ENCODE results near the gene OLIG1.

Gene OLIG1

DNA sequence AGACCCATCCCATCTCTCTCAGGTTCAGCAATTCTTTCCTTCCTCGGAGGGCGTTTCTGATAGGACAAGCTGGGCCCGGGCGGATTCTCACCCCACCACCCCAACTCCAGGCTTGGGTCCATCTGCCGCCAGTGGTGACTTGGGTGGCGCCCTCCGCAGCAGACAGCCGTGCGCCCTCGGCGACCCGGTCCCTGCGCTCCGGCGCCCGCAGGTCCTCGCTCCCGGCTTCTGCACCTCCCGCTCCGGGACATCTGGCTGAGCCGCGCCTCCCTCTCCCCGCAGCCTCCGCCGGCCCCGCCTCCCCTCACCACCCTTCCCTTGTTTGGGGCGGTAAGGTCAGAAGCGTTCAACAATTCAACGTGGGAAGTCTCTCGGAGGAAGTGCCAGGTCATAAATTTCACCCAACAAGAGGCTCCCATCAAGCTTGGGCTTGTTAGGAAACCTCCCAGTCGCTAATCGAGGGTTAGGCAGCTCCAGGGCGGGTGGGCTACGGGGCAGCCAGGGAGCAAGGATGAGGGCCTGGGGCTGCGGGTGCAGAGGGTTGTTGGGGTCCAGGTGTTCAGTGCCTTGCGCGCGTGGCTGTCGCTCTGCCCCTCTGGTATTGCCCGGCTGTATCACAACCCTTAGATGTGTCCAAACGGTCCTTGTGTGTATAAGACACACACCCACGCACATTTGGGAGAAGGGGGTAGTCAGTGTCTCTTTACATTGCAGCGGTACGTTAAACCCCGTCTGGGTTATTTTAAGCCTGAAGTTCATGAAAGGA is 39.8 kb downstream of the OLIG1 start:
- no peaks in the 10 kb centered on the region for H3K36me3 ChIP-seq (ENCODE audit: insufficient read depth, low read depth, low read length)
- H3K27ac ChIP-seq (ENCODE audit: low read length): no peak overlapping the region
- H3K4me1 ChIP-seq (ENCODE audit: insufficient read depth, low read length): peaks cover 34% of the 10 kb centered on the region; the same call in 1 of the 2 replicates
- H3K27me3 ChIP-seq (ENCODE audit: insufficient read depth, low read length): peaks cover 88% of the 10 kb centered on the region
- no peak overlapping the region for H3K9ac ChIP-seq (ENCODE audit: low read depth, low read length)
- H3K4me3 ChIP-seq (ENCODE audit: low read length): peak overlapping the region; percentile 53
- H3K9me3 ChIP-seq (ENCODE audit: insufficient read depth, low read depth, low read length): no peaks in the 10 kb centered on the region

DNA sequence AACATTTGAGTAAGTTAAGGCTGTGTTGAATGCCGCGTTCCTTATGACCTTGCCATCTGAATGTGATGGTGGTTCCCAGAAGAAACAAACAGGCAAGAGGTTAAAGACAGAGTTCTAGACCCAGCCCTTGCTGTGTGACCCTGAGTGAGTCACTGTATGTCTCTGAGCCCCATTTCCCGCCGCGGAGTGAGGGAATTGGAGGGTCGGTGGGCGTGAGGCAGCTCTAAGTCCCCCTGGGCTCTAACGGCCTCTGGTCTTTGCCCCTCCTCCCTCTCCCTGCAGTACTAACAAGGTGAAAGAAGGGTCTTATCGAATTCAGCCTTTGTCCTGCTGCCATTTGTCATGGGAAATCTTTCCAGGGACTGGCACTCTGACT is 40.4 kb downstream of the OLIG1 start:
- Histone ChIP-seq H3K9ac (ENCODE audit: low read depth, low read length) (no peak overlapping the region), H3K36me3 (ENCODE audit: insufficient read depth, low read depth, low read length) (no peaks in the 10 kb centered on the region), H3K4me1 (ENCODE audit: insufficient read depth, low read length) (peaks cover 32% of the 10 kb centered on the region; the same call in 1 of the 2 replicates), H3K27ac (ENCODE audit: low read length) (no peak overlapping the region), H3K27me3 (ENCODE audit: insufficient read depth, low read length) (peaks cover 88% of the 10 kb centered on the region), H3K4me3 (ENCODE audit: low read length) (no peak overlapping the region), H3K9me3 (ENCODE audit: insufficient read depth, low read depth, low read length) (no peaks in the 10 kb centered on the region)

DNA sequence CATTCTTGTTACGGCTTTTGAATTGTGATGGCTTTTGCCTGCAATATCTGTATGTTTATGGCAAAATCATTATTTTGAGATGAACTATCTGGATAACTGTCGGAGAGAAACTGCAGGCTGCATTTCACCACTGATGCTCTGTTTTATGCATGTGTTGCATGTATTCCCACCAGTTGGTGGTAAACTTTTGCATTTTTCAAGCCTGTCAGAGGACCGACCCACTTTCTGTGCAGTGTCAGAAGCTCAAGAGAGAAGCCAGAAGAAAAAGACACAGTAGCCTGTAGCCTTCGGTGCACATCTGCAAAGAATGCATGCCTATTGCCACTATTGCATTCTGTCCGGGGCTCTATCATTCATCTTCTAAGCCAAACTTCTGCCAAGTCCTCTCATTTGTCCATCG is 41.6 kb downstream of the OLIG1 start:
- Histone ChIP-seq H3K4me3 (ENCODE audit: low read length) (no peak overlapping the region), H3K9ac (ENCODE audit: low read depth, low read length) (no peak overlapping the region), H3K27me3 (ENCODE audit: insufficient read depth, low read length) (peaks cover 93% of the 10 kb centered on the region), H3K9me3 (ENCODE audit: insufficient read depth, low read depth, low read length) (no peaks in the 10 kb centered on the region), H3K27ac (ENCODE audit: low read length) (no peak overlapping the region), H3K4me1 (ENCODE audit: insufficient read depth, low read length) (peaks cover 22% of the 10 kb centered on the region; the same call in 1 of the 2 replicates), H3K36me3 (ENCODE audit: insufficient read depth, low read depth, low read length) (no peaks in the 10 kb centered on the region)

DNA sequence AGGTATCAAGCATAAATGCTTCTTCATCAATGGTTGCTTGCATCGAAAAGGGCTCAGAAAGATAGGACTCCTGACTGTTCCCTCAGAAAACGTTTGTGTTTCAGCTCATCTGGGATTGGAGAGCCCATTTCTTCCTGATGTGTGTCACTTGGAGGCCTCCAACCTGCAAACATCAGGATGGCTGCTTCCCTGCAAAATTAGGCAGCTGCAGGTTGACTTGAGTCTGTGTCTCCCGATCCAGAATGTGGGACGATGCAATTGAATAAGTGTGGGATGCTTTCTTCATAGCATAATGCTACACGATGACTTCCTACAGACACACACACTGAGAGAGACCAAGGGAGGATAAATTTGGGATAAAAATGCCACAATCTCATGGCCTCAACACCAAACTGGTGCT is 42.2 kb downstream of the OLIG1 start:
- Histone ChIP-seq H3K36me3 (ENCODE audit: insufficient read depth, low read depth, low read length) (no peaks in the 10 kb centered on the region), H3K9me3 (ENCODE audit: insufficient read depth, low read depth, low read length) (no peaks in the 10 kb centered on the region), H3K27ac (ENCODE audit: low read length) (no peak overlapping the region), H3K4me1 (ENCODE audit: insufficient read depth, low read length) (peaks cover 22% of the 10 kb centered on the region; the same call in 1 of the 2 replicates), H3K9ac (ENCODE audit: low read depth, low read length) (no peak overlapping the region), H3K4me3 (ENCODE audit: low read length) (no peak overlapping the region), H3K27me3 (ENCODE audit: insufficient read depth, low read length) (peaks cover 97% of the 10 kb centered on the region)

DNA sequence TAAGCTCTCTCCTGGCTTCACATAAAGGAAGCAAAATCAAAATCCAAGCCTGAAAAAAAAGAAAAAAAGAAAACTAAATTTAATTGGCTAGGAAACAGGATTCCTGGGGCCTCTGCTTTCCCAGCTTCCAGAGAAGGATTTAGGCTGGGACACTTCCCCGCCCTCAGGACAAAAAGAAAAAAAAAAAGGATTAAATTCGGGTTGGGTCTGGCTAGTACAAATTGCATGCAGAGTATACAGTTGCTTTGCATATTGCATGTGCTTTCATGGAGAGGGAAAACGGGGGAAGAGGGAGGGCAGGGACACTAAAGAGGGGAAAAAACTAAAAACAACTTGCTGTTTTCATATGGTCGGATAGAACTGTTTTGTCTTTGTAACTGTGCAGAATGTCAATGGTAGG is 42.7 kb downstream of the OLIG1 start:
- Histone ChIP-seq H3K4me1 (ENCODE audit: insufficient read depth, low read length) (peaks cover 22% of the 10 kb centered on the region; the same call in 1 of the 2 replicates), H3K27ac (ENCODE audit: low read length) (no peak overlapping the region), H3K9me3 (ENCODE audit: insufficient read depth, low read depth, low read length) (no peaks in the 10 kb centered on the region), H3K9ac (ENCODE audit: low read depth, low read length) (no peak overlapping the region), H3K4me3 (ENCODE audit: low read length) (no peak overlapping the region), H3K36me3 (ENCODE audit: insufficient read depth, low read depth, low read length) (no peaks in the 10 kb centered on the region), H3K27me3 (ENCODE audit: insufficient read depth, low read length) (peaks cover 98% of the 10 kb centered on the region)

DNA sequence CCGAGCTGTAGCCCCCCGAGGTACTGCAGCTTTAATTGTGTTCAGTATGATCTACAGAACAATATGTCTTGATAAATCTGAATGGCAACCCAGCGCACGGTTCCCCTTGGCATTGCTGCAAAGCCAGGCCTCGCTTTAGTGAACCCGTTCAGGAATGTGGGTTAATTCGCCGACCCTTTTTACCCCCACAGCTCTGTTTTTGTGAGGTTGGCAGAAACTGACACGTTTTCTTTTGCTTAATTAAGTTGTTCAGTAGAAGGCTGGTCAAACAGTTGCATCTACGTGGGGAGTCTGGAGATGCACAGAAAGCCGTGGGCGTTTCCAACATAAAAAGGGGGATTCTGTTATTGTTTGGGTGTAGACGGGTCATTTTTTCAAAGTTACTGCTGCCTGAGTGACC is 43.2 kb downstream of the OLIG1 start:
- peaks cover 98% of the 10 kb centered on the region for H3K27me3 ChIP-seq (ENCODE audit: insufficient read depth, low read length)

DNA sequence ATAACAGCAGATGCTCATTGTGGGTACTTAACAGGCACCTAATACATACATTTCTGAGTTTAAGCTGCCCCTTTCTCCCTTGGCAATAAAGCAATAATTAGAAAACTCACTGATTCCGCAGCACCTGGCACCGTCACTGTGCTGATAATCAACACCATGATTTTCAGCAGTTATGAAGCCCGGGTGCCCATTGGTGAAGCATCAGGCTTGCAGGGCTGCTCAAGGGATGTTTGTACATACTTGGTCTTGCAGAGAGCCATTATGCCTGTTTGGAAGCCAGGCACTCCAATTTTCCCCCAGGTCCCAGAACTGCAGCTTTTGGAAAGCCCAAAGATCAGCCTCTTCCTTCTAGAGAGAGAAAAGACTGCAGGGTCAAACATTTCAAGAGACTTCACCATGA is 44.3 kb downstream of the OLIG1 start:
- Histone ChIP-seq H3K9me3 (ENCODE audit: insufficient read depth, low read depth, low read length) (no peaks in the 10 kb centered on the region), H3K4me3 (ENCODE audit: low read length) (no peak overlapping the region), H3K27me3 (ENCODE audit: insufficient read depth, low read length) (peaks cover 92% of the 10 kb centered on the region), H3K36me3 (ENCODE audit: insufficient read depth, low read depth, low read length) (no peaks in the 10 kb centered on the region), H3K9ac (ENCODE audit: low read depth, low read length) (no peak overlapping the region), H3K4me1 (ENCODE audit: insufficient read depth, low read length) (peaks cover 22% of the 10 kb centered on the region; the same call in 1 of the 2 replicates), H3K27ac (ENCODE audit: low read length) (no peak overlapping the region)

More for the DNA sequence above, 43.2 kb downstream of the OLIG1 start:
- peaks cover 22% of the 10 kb centered on the region; the same call in 1 of the 2 replicates for H3K4me1 ChIP-seq (ENCODE audit: insufficient read depth, low read length)
- no peak overlapping the region for H3K4me3 ChIP-seq (ENCODE audit: low read length)
- H3K27ac ChIP-seq (ENCODE audit: low read length): no peak overlapping the region
- H3K9me3 ChIP-seq (ENCODE audit: insufficient read depth, low read depth, low read length): no peaks in the 10 kb centered on the region
- H3K36me3 ChIP-seq (ENCODE audit: insufficient read depth, low read depth, low read length): no peaks in the 10 kb centered on the region
- H3K9ac ChIP-seq (ENCODE audit: low read depth, low read length): no peak overlapping the region

DNA sequence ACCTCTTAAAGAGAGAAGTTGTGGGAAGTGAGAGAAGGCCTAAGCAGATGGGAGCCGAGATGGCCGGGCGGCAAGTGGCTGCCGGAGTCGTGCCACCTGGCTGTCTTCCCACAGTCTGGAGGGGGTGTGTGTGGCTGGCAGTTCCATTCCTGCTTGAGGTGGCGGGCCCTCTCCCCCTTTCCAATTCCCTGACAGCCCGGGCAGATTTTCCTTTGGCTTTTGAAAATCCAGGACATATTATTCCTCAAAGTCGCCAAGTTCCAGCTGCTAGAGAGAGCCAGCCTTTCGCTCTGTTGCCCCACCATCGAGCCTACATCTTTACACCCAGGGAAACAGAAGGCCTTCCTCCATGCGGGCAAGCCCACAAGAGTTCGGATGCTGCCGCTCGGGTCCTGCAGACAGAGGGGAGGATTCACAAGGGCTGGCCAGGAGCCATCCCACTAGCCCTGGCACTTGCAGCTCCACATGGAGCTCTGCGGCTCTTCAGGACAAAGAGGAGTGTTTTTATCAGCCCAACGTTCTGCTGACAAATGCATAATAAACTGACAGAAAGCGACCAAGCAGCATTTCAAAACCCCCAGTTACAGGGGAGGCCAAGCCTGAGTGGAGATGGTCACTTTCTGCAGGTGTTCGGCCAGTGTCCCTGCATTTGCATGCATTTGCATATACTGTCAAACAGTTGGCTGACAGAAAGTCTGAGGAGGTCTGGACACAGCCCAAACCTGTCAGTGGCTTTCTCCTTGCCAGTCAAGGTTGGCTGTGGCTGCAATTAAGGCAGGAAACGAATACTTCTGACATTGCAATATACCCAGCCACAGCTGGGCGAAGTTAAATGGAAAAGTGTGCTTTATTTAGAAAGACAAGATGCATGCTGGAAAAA is 45.9 kb downstream of the OLIG1 start:
- Histone ChIP-seq H3K36me3 (ENCODE audit: insufficient read depth, low read depth, low read length) (no peaks in the 10 kb centered on the region), H3K9ac (ENCODE audit: low read depth, low read length) (no peak overlapping the region), H3K4me1 (ENCODE audit: insufficient read depth, low read length) (peaks cover 19% of the 10 kb centered on the region; the same call in 1 of the 2 replicates), H3K27ac (ENCODE audit: low read length) (no peak overlapping the region), H3K27me3 (ENCODE audit: insufficient read depth, low read length) (peaks cover 85% of the 10 kb centered on the region), H3K4me3 (ENCODE audit: low read length) (no peak overlapping the region), H3K9me3 (ENCODE audit: insufficient read depth, low read depth, low read length) (no peaks in the 10 kb centered on the region)

DNA sequence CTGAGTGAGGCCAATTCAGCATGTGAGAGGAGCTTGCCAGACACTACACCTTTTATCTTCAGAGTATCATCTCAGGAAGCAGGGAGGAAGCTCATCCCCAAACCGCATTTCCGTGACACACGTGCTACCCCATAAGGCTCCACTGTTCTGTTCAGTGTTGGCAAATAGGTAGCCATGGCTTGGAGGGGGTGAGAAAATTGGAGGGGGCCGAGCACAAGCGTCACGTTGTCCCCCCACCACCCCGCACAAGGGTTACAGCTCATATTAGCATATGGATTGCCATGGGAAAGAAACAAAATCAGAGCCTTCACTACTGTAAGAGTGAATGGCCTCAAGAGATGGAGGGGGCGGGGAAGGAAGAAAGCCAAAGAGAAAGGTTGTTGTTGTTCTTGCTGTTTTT is 46.7 kb downstream of the OLIG1 start:
- no peaks in the 10 kb centered on the region for H3K36me3 ChIP-seq (ENCODE audit: insufficient read depth, low read depth, low read length)
- H3K27ac ChIP-seq (ENCODE audit: low read length): no peak overlapping the region
- peaks cover 77% of the 10 kb centered on the region for H3K27me3 ChIP-seq (ENCODE audit: insufficient read depth, low read length)
- H3K9me3 ChIP-seq (ENCODE audit: insufficient read depth, low read depth, low read length): no peaks in the 10 kb centered on the region
- H3K9ac ChIP-seq (ENCODE audit: low read depth, low read length): no peak overlapping the region
- H3K4me1 ChIP-seq (ENCODE audit: insufficient read depth, low read length): peaks cover 19% of the 10 kb centered on the region; the same call in 1 of the 2 replicates
- H3K4me3 ChIP-seq (ENCODE audit: low read length): no peak overlapping the region

DNA sequence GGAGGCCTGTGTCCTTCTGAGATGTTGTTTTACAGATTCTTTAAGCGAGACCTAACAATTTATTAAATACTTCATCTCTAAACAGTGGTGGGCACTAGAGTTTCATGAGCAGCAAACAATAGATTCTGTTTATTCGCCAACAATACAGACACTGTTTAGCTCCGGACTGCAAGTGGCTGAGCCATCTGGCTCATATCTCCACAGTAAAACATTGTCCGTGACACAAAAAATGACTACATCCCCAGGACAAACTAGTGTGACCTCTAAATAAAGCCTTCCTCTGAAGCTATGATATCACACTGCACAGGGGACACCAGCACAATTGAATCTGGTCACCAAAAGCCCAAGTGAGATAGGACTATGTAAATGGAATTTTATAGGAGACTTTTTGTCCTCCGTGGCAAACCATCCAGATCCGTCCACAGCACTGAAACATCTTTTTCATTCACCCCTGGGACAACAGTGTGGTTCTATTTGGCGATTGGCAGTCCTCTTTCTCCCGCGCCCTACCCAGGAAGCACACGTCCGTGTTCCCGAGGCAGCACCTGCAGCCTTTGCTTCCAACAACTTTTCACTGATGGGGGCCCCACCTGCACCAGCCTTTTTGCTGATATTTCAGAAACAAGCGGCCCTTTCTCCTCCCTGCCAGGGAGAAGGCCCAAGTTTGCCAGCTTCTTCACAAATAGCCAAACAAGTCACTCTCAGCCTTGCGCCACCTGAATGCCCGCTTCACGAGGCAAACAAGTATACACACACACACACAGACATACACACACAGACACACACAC is 47.4 kb downstream of the OLIG1 start:
- Histone ChIP-seq H3K9ac (ENCODE audit: low read depth, low read length) (no peak overlapping the region), H3K9me3 (ENCODE audit: insufficient read depth, low read depth, low read length) (no peaks in the 10 kb centered on the region), H3K27ac (ENCODE audit: low read length) (no peak overlapping the region), H3K4me1 (ENCODE audit: insufficient read depth, low read length) (peaks cover 14% of the 10 kb centered on the region; the same call in 1 of the 2 replicates), H3K27me3 (ENCODE audit: insufficient read depth, low read length) (peaks cover 71% of the 10 kb centered on the region), H3K4me3 (ENCODE audit: low read length) (no peak overlapping the region), H3K36me3 (ENCODE audit: insufficient read depth, low read depth, low read length) (no peaks in the 10 kb centered on the region)

All from iPS-20b (cell line).